Endothelial cell of umbilical vein (primary cell): ENCODE measurements around the gene PLXDC1. TPM values are rescaled to one million over a fixed set of nuclear protein-coding genes. Genes with fewer than 3 reads are reported as not detected.

Source experiments
- BruUV-seq: library from RNA; stranded (reverse); fragments of 400-500 nt; replicated peaks from 2 replicates; lab custom pipeline; 2021; lab: Mats Ljungman, UMichigan
- CTCF ChIA-PET: fragments of 300-600, 350-600 bp; sonication (Branson Sonifier 250); formaldehyde crosslinking; loops from one replicate; lab custom pipeline; 2021; ENCODE audit warnings: antibody characterized with exemption, inconsistent platforms; lab: Charles Lee
- POLR2A ChIA-PET: fragments of 300-600, 350-600 bp; sonication (Branson Sonifier 250); formaldehyde crosslinking; loops from one replicate; lab custom pipeline; 2021; ENCODE audit warnings: antibody characterized with exemption, inconsistent platforms; lab: Charles Lee
- DNase-seq: peaks from one replicate; pipeline ENCODE4 v3.0.0-alpha.2; 2011; ENCODE audit warnings: low read depth, low spot score
- FAIRE-seq: peaks from 2 replicates; lab custom pipeline; 2011; peaks lifted over from hg19 to GRCh38; lab: Jason Lieb, UNC
- H2AFZ ChIP-seq: 2 replicates; pipeline ENCODE4 v1.6.0; 2012; ENCODE audit warnings: low read depth, low read length, control low read depth, inconsistent platforms
- H3K27ac ChIP-seq: 2 replicates; pipeline ENCODE4 v1.5.1; 2011; ENCODE audit warnings: low read depth, mild to moderate bottlenecking, control low read depth, low read length, moderate library complexity; ENCODE audit not compliant: insufficient read depth
- H3K27me3 ChIP-seq, 2 experiments: 2 replicates each; pipeline versions ENCODE4 v1.6.0 to v1.6.1; 2011; ENCODE audit warnings: low read length in 2 of 2, mixed read lengths in 1 of 2; ENCODE audit not compliant: control insufficient read depth in 2 of 2, insufficient read depth in 2 of 2
- H3K36me3 ChIP-seq, 2 experiments: 2 replicates in 1 of 2; 3 replicates in 1 of 2; pipeline ENCODE4 v1.5.1; 2011; ENCODE audit warnings: low read length in 2 of 2, mild to moderate bottlenecking in 1 of 2, moderate library complexity in 1 of 2; ENCODE audit not compliant: control insufficient read depth in 2 of 2, insufficient read depth in 2 of 2; ENCODE audit errors: extremely low read depth in 1 of 2
- H3K4me1 ChIP-seq: 3 replicates; pipeline ENCODE4 v1.5.1; 2011; ENCODE audit warnings: mild to moderate bottlenecking, low read length; ENCODE audit not compliant: control insufficient read depth, insufficient read depth; ENCODE audit errors: extremely low read depth
- H3K4me2 ChIP-seq: 2 replicates; pipeline ENCODE4 v1.6.1; 2011; ENCODE audit warnings: low read length, control low read depth, mixed read lengths; ENCODE audit not compliant: insufficient read depth
- H3K4me3 ChIP-seq, 3 experiments: fragments of 200-600 bp in 1 of 3; sonication (generic), shearing (Covaris generic) in 1 of 3; replicated peaks in 1 of 3; 2 replicates each; pipeline ENCODE4 v1.5.1; 2011 to 2016; ENCODE audit warnings: control low read depth in 3 of 3, low read length in 3 of 3, mild to moderate bottlenecking in 2 of 3, inconsistent platforms in 1 of 3, low read depth in 1 of 3, moderate library complexity in 1 of 3; ENCODE audit not compliant: insufficient read depth in 1 of 3
- H3K79me2 ChIP-seq: 2 replicates; pipeline ENCODE4 v1.6.0; 2012; ENCODE audit warnings: low read length, inconsistent platforms; ENCODE audit not compliant: control insufficient read depth, insufficient read depth
- H3K9ac ChIP-seq: replicated peaks from 2 replicates; pipeline ENCODE3; 2011; ENCODE audit warnings: low read length, control low read depth; ENCODE audit not compliant: insufficient read depth; ENCODE audit errors: extremely low read depth
- H3K9me1 ChIP-seq: replicated peaks from 3 replicates; pipeline ENCODE4 v1.6.0; 2011; ENCODE audit warnings: mild to moderate bottlenecking, low read length; ENCODE audit not compliant: control insufficient read depth, insufficient read depth; ENCODE audit errors: extremely low read depth
- H3K9me3 ChIP-seq: replicated peaks from 2 replicates; pipeline ENCODE4 v1.5.1; 2012; ENCODE audit warnings: low read length, inconsistent platforms; ENCODE audit not compliant: control insufficient read depth, insufficient read depth
- H4K20me1 ChIP-seq: replicated peaks from 2 replicates; pipeline ENCODE3; 2011; ENCODE audit warnings: mild to moderate bottlenecking, low read length; ENCODE audit not compliant: control insufficient read depth, insufficient read depth; ENCODE audit errors: extremely low read depth
- EZH2 ChIP-seq: IDR thresholded peaks from 2 replicates; pipeline ENCODE4 v1.6.1; 2012; ENCODE audit warnings: borderline replicate concordance, low read depth, mild to moderate bottlenecking, moderate library complexity, low read length, inconsistent platforms; ENCODE audit not compliant: severe bottlenecking
- FOS ChIP-seq: IDR thresholded peaks from 2 replicates; pipeline ENCODE4 v1.6.1; 2011; ENCODE audit warnings: mild to moderate bottlenecking, low read length, moderate library complexity, borderline replicate concordance; ENCODE audit not compliant: insufficient read depth
- GATA2 ChIP-seq: IDR thresholded peaks from 2 replicates; pipeline ENCODE4 v1.7.0; 2011; ENCODE audit warnings: low read depth, mild to moderate bottlenecking, moderate library complexity, mixed read lengths, low read length; ENCODE audit not compliant: insufficient read length, insufficient read depth
- JUN ChIP-seq: IDR thresholded peaks from 2 replicates; pipeline ENCODE4 v1.6.1; 2011; ENCODE audit warnings: borderline replicate concordance, low read depth; ENCODE audit not compliant: insufficient read length, insufficient read depth
- MYC ChIP-seq: IDR thresholded peaks from one replicate; pipeline ENCODE4 v1.6.1; 2011; ENCODE audit warnings: mild to moderate bottlenecking, low read depth, low read length
- POLR2A ChIP-seq: IDR thresholded peaks from 2 replicates; pipeline ENCODE4 v1.6.1; 2012; ENCODE audit warnings: low read depth, mild to moderate bottlenecking, control low read depth, low read length
- POLR2AphosphoS5 ChIP-seq: IDR thresholded peaks from 2 replicates; pipeline ENCODE4 v1.6.1; 2012; ENCODE audit warnings: low read depth, mild to moderate bottlenecking, control low read depth, low read length, moderate library complexity; ENCODE audit not compliant: insufficient read depth
- dilution Hi-C: fragments of 300-500 bp; cut with MboI; formaldehyde crosslinking; loops from one replicate; pipeline ENCODE4 v1.15.0; 2019; ENCODE audit warnings: low sequenced_read_pairs; ENCODE audit not compliant: extremely low pct_ligation_motif_present
- intact Hi-C: fragments of 100-400 bp; cut with micrococcal nuclease; formaldehyde crosslinking; loops from one replicate; pipeline ENCODE4 v1.10.0; 2022
- polyA plus RNA-seq, 4 experiments: library from polyadenylated mRNA; depleted of rRNA in 3 of 4; stranded (reverse) in 3 of 4; unstranded in 1 of 4; fragments of >200 nt; gene quantifications; 2 replicates each; pipeline versions ENCODE4 v1.2.1 to v1.2.3, GENCODE V29; 2011 to 2012; ENCODE audit warnings: missing spikeins in 1 of 4
- total RNA-seq: library from RNA; stranded (reverse); gene quantifications from 2 replicates; pipeline ENCODE4 v1.2.3, GENCODE V29; 2021
- TF ChIP-seq, protein P1 (sequence below), 2 donors: IDR thresholded peaks; 1 replicate in 1 of 2; 2 replicates in 1 of 2; pipeline ENCODE4 v1.5.1; 2011; ENCODE audit warnings: low read length in 2 of 2, mild to moderate bottlenecking in 2 of 2, moderate library complexity in 2 of 2, control low read depth in 1 of 2, inconsistent platforms in 1 of 2, low read depth in 1 of 2; ENCODE audit not compliant: insufficient read depth in 1 of 2; ENCODE audit errors: extremely low read depth in 1 of 2
- TF ChIP-seq, protein P2 (sequence below): IDR thresholded peaks from 2 replicates; pipeline ENCODE4 v1.6.1; 2011; ENCODE audit not compliant: insufficient read depth, insufficient read length

PLXDC1 gene
- total and polyA plus RNA-seq, 2 donors (not counting 3 experiments of a cell fraction or from before 2014, with no cell fraction given) = 0.03 TPM; not detected in 1

DNA sequence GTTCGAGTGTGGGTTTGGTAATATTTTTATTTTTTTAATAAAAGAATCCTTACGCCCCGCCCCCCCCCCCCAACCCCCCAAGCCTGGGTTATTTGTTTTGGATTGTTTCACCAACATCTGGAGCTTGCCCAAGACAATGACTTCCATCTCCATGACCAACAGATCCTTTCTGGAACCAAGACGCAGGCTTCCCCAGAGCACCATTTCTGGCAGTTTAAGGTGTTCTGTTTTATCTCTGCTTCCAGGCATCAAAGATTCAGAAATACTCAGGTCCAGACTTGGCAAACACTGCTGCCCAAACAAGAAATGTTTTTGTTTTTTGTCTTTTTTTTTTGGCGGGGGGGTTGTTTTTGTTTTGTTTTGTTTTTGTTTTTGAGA is 56.1 kb downstream of the PLXDC1 start:
- no peak overlapping the region for H3K9ac ChIP-seq
- no peak overlapping the region for H3K27ac ChIP-seq
- no peak for FAIRE-seq
- H3K79me2 ChIP-seq = no peaks in the 10 kb centered on the region
- H3K36me3 ChIP-seq = no peaks in the 10 kb centered on the region
- ChIA-PET POLR2A (no interaction called here), CTCF (interaction anchor here (1.2 kb wide), 1 partner anchor 112 kb away, joined by 4 read pairs; no protein-coding TSS in a partner anchor)
- no peaks in the 10 kb centered on the region for H3K4me1 ChIP-seq
- no peak for DNase-seq
- intact Hi-C loops (no loop called here), dilution Hi-C loops (no loop called here)
- TF ChIP-seq FOS = no peak
- TF ChIP-seq POLR2A = no peak
- no peak for TF ChIP-seq JUN
- TF ChIP-seq, protein P1, sequence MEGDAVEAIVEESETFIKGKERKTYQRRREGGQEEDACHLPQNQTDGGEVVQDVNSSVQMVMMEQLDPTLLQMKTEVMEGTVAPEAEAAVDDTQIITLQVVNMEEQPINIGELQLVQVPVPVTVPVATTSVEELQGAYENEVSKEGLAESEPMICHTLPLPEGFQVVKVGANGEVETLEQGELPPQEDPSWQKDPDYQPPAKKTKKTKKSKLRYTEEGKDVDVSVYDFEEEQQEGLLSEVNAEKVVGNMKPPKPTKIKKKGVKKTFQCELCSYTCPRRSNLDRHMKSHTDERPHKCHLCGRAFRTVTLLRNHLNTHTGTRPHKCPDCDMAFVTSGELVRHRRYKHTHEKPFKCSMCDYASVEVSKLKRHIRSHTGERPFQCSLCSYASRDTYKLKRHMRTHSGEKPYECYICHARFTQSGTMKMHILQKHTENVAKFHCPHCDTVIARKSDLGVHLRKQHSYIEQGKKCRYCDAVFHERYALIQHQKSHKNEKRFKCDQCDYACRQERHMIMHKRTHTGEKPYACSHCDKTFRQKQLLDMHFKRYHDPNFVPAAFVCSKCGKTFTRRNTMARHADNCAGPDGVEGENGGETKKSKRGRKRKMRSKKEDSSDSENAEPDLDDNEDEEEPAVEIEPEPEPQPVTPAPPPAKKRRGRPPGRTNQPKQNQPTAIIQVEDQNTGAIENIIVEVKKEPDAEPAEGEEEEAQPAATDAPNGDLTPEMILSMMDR (IDR thresholded peaks at IDR 0.05; ENCODE audit: extremely low read depth in 1 of 2, insufficient read depth in 1 of 2, low read depth in 1 of 2, low read length in 2 of 2) = no peak
- no peak for TF ChIP-seq POLR2AphosphoS5
- no peak for TF ChIP-seq GATA2
- TF ChIP-seq MYC = no peak
- no peak for TF ChIP-seq EZH2
- TF ChIP-seq, protein P2, sequence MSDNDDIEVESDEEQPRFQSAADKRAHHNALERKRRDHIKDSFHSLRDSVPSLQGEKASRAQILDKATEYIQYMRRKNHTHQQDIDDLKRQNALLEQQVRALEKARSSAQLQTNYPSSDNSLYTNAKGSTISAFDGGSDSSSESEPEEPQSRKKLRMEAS = no peak
- H4K20me1 ChIP-seq = no peaks in the 10 kb centered on the region
- H3K9me3 ChIP-seq = no peaks in the 10 kb centered on the region
- no TSS peak for BruUV-seq
- no peak overlapping the region for H2AFZ ChIP-seq
- no peak overlapping the region for H3K4me2 ChIP-seq
- H3K4me3 ChIP-seq = no peak overlapping the region
- H3K9me1 ChIP-seq = no peaks in the 10 kb centered on the region
- H3K27me3 ChIP-seq = peaks cover 3 to 5% of the 10 kb centered on the region in 2 experiments
